GM10266 (cell line): ENCODE data around the gene OR6C1.
"Not testable (repeated sequence)": the region's sequence is repeated elsewhere in the genome, so short reads cannot be mapped to it uniquely, and the experiment has no call there.

ENCODE experiments used
- DNase-seq: peaks from one replicate; pipeline ENCODE4 v3.0.0; 2012; ENCODE audit errors: extremely low spot score
- CTCF ChIP-seq: IDR thresholded peaks from 2 replicates; pipeline ENCODE4 v1.5.1; 2012; ENCODE audit warnings: mild to moderate bottlenecking, low read depth; ENCODE audit not compliant: control insufficient read depth, insufficient read depth; ENCODE audit errors: missing control alignments

OR6C1 gene

GRCh38 chr12:55314043-55314442, at the start of gene OR6C1:
OR6C1 (plus strand) TSS chr12:55314343; CDS start chr12:55320600, 6,257 bp downstream.
- no peak for DNase-seq
- TF ChIP-seq CTCF, result no peak

GRCh38 chr12:55280991-55281390, 33.2 kb upstream of the OR6C1 start:
- DNase-seq, result no peak
- TF ChIP-seq CTCF, result no peak

GRCh38 chr12:55289999-55290398, 24.1 kb upstream of the OR6C1 start:
- TF ChIP-seq CTCF, result no peak
- DNase-seq, result no peak

GRCh38 chr12:55296469-55296868, 17.7 kb upstream of the OR6C1 start, which contains the start of gene OR6C6:
OR6C6 (minus strand) TSS chr12:55296569; CDS start chr12:55295232, 1,337 bp downstream.
- no peak for DNase-seq
- no peak for TF ChIP-seq CTCF

- no peak for DNase-seq
- no peak for TF ChIP-seq CTCF
Measured at GRCh38 chr12:55320201-55320600, 6.1 kb downstream of the OR6C1 start.

GRCh38 chr12:55325801-55326200, 11.7 kb downstream of the OR6C1 start:
- DNase-seq, result not testable (repeated sequence)

GRCh38 chr12:55330446-55330845, 16.3 kb downstream of the OR6C1 start, which contains the start of gene OR6C3:
OR6C3 (plus strand) TSS chr12:55330746; CDS start chr12:55331701, 955 bp downstream.
- DNase-seq, result no peak
- no peak for TF ChIP-seq CTCF

GRCh38 chr12:55336002-55336401, 21.9 kb downstream of the OR6C1 start:
- no peak for TF ChIP-seq CTCF
- no peak for DNase-seq

GRCh38 chr12:55355338-55355737, 41.2 kb downstream of the OR6C1 start:
- DNase-seq, result not testable (repeated sequence)
